Measurements from ENCODE around the gene DAPK2.

DNA sequence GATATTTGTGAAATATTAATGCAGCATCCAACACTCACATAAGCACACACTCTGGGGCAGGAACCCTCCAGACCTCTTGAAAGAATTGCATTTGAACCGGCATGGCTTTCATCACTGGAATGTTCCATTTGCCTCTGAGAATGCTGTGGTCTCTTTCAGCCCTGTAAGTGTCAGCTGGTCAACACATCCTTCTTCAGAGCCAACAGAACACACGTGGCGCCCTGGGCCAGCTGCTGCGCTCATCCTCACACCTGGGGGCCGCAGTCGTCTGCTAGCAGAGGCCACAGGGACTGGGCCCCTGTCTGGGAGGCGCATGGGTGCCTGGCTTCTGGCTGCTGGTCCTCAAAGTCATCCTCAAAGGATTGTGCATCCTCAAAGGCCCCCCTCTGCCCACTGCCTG lies 141.2 kb downstream of the DAPK2 start:
- TF ChIP-seq CTCF (IDR thresholded peaks at IDR 0.05), result no peak
- TF ChIP-seq POLR2A (IDR thresholded peaks at IDR 0.05), result no peak
